AG04449 (cell line): Measurements from ENCODE around the gene PRTN3.

Experiments
- CTCF ChIA-PET: fragments of 350-600 bp; formaldehyde crosslinking; extraction: SDS; loops from one replicate; lab custom pipeline; 2021; ENCODE audit warnings: antibody characterized with exemption; lab: Yijun Ruan, JAX
- POLR2A ChIA-PET: fragments of 400-600, 350-600 bp; formaldehyde crosslinking; extraction: SDS; loops from one replicate; lab custom pipeline; 2020; ENCODE audit warnings: antibody characterized with exemption, inconsistent platforms; lab: Yijun Ruan, JAX
- DNase-seq: peaks from one replicate; pipeline ENCODE4 v3.0.0-alpha.2; 2010; ENCODE audit warnings: low read depth, low spot score
- H3K4me3 ChIP-seq: 2 replicates; pipeline ENCODE4 v1.5.1; 2011; ENCODE audit warnings: low read depth, mild to moderate bottlenecking, control low read depth, low read length
- TF ChIP-seq, protein P1 (sequence below): IDR thresholded peaks from one replicate; pipeline ENCODE4 v1.5.1; 2011; ENCODE audit warnings: mild to moderate bottlenecking, moderate library complexity, low read length, control low read depth, inconsistent platforms; ENCODE audit not compliant: insufficient read depth; ENCODE audit errors: missing control alignments

PRTN3 gene

DNA sequence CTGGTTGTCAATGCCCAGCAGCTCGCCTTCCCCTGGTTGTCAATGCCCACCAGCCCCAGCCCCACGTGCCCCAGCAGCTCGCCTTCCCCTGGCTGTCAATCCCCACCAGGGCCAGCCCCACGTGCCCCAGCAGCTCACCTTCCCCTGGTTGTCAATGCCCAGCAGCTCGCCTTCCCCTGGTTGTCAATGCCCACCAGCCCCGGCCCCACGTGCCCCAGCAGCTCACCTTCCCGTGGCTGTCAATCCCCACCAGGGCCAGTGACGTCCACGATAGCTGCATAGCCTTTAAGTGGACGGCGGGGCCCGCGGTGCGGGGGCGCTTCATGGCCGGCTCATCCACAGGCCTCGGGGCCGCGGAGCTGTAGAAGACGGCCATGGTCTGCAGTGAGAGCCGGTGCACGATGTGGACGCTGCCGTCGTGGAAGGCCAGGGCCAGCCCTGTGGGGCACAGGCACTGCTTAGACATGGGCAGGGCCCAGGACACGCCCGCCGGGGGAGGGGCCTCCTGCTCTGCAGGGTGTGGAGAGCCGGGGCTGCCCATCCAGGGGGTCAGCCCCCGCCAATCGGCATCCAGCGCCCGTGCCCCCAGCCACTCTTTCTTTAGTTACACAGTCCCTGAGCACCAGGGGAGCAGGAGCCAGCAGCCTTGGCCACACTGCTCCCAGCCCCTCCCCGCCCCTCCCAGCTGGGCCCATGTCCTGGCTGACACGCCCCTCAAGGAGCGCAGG lies 39.1 kb downstream of the PRTN3 start:
- TF ChIP-seq, protein P1, sequence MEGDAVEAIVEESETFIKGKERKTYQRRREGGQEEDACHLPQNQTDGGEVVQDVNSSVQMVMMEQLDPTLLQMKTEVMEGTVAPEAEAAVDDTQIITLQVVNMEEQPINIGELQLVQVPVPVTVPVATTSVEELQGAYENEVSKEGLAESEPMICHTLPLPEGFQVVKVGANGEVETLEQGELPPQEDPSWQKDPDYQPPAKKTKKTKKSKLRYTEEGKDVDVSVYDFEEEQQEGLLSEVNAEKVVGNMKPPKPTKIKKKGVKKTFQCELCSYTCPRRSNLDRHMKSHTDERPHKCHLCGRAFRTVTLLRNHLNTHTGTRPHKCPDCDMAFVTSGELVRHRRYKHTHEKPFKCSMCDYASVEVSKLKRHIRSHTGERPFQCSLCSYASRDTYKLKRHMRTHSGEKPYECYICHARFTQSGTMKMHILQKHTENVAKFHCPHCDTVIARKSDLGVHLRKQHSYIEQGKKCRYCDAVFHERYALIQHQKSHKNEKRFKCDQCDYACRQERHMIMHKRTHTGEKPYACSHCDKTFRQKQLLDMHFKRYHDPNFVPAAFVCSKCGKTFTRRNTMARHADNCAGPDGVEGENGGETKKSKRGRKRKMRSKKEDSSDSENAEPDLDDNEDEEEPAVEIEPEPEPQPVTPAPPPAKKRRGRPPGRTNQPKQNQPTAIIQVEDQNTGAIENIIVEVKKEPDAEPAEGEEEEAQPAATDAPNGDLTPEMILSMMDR, result no peak
- H3K4me3 ChIP-seq, result no peak overlapping the region
- ChIA-PET CTCF (interaction anchor here (0.9 kb wide), 1 partner anchor 17 kb away, joined by 3 read pairs; no protein-coding TSS in a partner anchor), POLR2A (interaction anchor here (0.8 kb wide), 1 partner anchor 14 kb away, joined by 3 read pairs; no protein-coding TSS in a partner anchor)
- no peak for DNase-seq

DNA sequence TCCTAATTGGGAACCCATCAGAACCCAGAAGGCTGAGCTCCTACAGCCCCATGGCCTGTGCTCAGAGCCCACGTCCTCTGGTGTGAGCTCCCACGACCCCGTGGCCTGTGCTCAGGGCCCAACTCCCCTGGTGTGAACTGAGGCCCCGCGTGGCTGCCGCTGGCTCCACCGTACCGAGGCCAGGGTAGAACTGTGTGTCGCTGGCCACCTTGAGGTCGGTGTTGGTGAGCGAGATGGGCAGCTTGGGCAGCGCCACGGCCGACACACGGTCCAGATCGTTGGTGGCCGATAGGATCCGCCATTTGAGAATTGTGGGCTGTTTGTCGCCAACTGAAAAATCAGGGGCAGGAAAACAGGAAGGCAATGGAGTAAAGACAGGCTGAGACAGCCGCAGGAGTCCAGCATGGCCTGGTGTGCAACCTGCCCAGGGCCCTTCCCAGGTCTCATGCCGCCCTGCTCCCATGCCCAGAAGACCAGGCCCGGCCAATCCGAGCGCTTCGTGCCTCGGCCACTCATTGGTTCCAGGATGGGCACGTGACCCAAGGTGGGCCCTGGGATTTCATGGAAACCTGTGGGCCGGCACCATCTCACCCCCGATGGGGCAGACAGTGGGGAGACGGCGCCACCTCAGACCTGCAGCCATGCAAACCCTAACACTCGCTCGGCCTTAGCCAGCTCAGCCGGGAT lies 40.7 kb downstream of the PRTN3 start:
- CTCF ChIA-PET, result interaction anchor here (0.7 kb wide), 1 partner anchor 26 kb away, joined by 3 read pairs; no protein-coding TSS in a partner anchor
- POLR2A ChIA-PET, result no interaction called here
- DNase-seq, result no peak
- TF ChIP-seq, protein P1, result no peak
- H3K4me3 ChIP-seq, result no peak overlapping the region

DNA sequence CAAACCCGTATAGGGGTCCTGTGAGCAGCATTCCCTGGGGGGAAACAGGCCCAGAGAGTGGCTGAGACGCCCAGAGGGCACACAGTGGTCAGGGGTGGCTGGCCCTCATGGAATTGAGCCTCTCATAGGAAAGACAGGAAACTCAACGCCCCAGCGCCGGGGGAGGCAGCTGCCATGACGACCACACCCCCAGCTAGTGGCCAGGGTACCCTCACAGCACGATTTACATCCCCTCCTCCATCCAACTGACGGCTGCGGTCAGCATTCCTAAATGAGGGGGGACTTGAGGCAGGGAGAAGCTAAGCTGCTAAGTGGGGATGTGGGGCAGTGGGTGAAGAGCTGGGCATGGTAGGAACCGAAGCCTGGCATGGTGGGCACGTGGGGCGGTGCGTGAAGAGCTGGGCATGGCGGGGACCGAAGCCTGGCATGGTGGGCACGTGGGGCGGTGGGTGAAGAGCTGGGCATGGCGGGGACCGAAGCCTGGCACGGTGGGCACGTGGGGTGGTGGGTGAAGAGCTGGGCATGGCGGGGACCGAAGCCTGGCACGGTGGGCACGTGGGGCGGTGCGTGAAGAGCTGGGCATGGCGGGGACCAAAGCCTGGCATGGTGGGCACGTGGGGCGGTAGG lies 42.2 kb downstream of the PRTN3 start:
- ChIA-PET CTCF (no interaction called here), POLR2A (no interaction called here)
- TF ChIP-seq, protein P1, result no peak
- no peak for DNase-seq
- no peak overlapping the region for H3K4me3 ChIP-seq

DNA sequence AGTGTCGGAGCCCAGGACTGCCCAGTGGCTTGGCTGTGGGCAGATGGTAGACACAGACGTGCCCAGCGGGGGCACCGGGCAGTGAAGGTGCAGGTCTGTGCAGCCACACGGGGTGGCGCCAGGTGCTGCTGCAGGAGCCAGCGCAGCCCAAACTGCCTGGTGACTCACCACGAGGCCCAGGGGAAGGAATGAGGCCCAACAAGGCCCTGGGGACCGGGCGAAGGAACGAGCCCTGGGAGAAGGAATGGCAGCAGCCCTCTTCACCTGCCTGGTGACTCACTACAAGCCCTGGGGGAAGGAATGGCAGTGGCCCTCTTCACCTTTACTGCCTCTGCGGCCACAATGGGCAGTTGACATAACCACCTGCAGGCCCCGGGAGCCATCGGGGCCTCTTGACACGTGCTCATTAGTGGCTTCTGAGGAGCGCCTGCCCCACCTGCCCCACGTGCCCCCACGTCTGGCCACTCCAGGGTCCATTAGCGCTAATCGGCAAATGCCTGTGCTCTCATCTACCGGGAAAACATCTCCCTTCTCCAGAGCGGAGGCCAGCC lies 42.9 kb downstream of the PRTN3 start:
- CTCF ChIA-PET, result no interaction called here
- DNase-seq, result no peak
- H3K4me3 ChIP-seq, result no peak overlapping the region
- POLR2A ChIA-PET, result no interaction called here
- TF ChIP-seq, protein P1, result no peak

DNA sequence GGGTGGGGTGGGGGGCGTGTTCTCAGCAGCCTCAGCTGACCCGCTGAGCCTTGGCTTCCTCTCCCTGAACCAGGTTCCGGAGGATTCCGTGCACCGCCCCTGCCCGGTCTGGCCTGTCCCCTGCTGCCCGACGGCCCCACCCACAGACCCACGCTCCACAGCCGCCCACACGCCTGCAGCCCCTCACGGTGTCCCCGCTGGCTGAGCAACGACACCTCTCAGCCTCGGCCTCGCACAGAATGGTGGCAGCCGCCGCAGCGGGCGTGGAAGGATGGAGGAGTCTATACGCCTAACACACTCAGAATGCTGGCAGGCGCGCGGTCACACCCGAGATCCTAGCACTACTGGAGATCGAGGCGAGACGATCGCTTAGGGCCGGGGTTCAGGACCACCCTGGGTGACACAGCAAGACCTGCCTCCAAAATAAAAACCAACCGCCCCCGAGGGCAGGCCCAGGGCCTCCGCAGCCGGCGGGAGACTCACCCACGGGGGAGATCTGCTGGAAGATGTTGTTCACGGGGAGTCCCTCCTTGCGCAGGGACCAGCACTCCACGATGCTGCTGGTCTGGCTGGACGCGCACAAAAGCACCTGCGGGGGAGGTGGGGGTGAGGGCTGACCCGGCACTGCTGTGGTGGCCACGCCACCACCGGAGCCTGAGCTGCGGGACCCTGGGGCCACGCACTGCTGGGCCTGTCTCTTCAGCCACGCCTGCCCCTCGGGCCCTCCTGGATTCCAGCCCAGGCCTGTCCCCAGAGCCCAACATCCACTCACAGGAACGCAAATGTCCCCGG lies 43.8 kb downstream of the PRTN3 start:
- ChIA-PET POLR2A (no interaction called here), CTCF (no interaction called here)
- no peak for DNase-seq
- no peak overlapping the region for H3K4me3 ChIP-seq
- TF ChIP-seq, protein P1, result no peak
